ENCODE data around the gene PLPPR5. TPM values are rescaled to one million over a fixed set of nuclear protein-coding genes. Genes with fewer than 3 reads are reported as not detected.

The PLPPR5 gene
- total and polyA plus RNA-seq, 2 of the 4 experiments (the other 2 are of a cell fraction): under 0.01 to 0.05 TPM

- no peaks in the 10 kb centered on the region for H3K9me3 ChIP-seq (ENCODE audit: control insufficient read depth, insufficient read depth, low read length)
- H2BK5ac ChIP-seq (ENCODE audit: low read depth, low read length, poor library complexity, severe bottlenecking): no peak overlapping the region
- DNase-seq (no peak), ATAC-seq (ENCODE audit: low read depth) (peak; percentile 26)
- no peak overlapping the region for H2AK9ac ChIP-seq (replicated peaks; ENCODE audit: low read depth, low read length, poor library complexity)
- no peaks in the 10 kb centered on the region for H3K36me3 ChIP-seq (ENCODE audit: control insufficient read depth, insufficient read depth, low read length)
- no peak overlapping the region for H2AK5ac ChIP-seq (ENCODE audit: low read depth, low read length)
- no peak overlapping the region for H3K56ac ChIP-seq (ENCODE audit: extremely low read depth, insufficient read depth, low read length)
- no peaks in the 10 kb centered on the region for H3K27me3 ChIP-seq (ENCODE audit: control insufficient read depth, insufficient read depth, low read length)
- no peak overlapping the region; the same call in 1 of the 2 replicates for H2BK120ac ChIP-seq (ENCODE audit: low read depth, low read length)
- H2AFZ ChIP-seq (replicated peaks; ENCODE audit: low read length, poor library complexity): no peak overlapping the region
- no peak overlapping the region for H3K9ac ChIP-seq (ENCODE audit: low read depth, low read length)
- H3K4ac ChIP-seq (ENCODE audit: low read depth, low read length): peak overlapping the region; percentile 51
- H4K8ac ChIP-seq (ENCODE audit: low read depth in 2 of 2, low read length in 2 of 2): peak overlapping the region in 1 of 2 experiments; percentile 42; a peak in 1 of 4 replicates
- 0 out of 2 replicates have a peak overlapping the region, but pooled peaks have one; percentile 32 for H3K14ac ChIP-seq (replicated peaks; ENCODE audit: low read depth, low read length)
- H2BK15ac ChIP-seq (ENCODE audit: low read depth, low read length): no peak overlapping the region
- no peak overlapping the region for H3K4me3 ChIP-seq (ENCODE audit: insufficient read depth, low read depth, low read length)
- H3K4me1 ChIP-seq (ENCODE audit: control insufficient read depth, insufficient read depth, low read length): peaks cover 6% of the 10 kb centered on the region; the same call in 1 of the 2 replicates
- H4K20me1 ChIP-seq (ENCODE audit: insufficient read depth, low read length): no peaks in the 10 kb centered on the region
- dilution Hi-C loops (cut with HindIII; ENCODE audit: low sequenced_read_pairs, unreplicated experiment) (no loop called here), intact Hi-C loops (cut with micrococcal nuclease) (no loop called here), in situ Hi-C loops (cut with MboI; ENCODE audit: low sequenced_read_pairs) (no loop called here)
- no peaks in the 10 kb centered on the region for H3K79me1 ChIP-seq (ENCODE audit: low read depth in 1 of 2, low read length in 2 of 2)
- no peak overlapping the region for H4K5ac ChIP-seq (ENCODE audit: low read depth, low read length)
- BruUV-seq (replicated peaks): no TSS peak
- H3K9me1 ChIP-seq (ENCODE audit: insufficient read depth, low read length): 0 out of 2 replicates have a peak, but pooled peaks cover 2% of the 10 kb centered on the region
- CTCF ChIA-PET: interaction anchor here (1.0 to 1.4 kb wide), 2 partner anchors 9 to 15 kb away, joined by 3 to 7 read pairs; no protein-coding TSS in a partner anchor
- H3K23ac ChIP-seq (ENCODE audit: low read depth, low read length): no peak overlapping the region
- 92% methylated on average over 2 of the region's 4 CpGs; no CpG with 5 or more reads in 1 of the 2 experiments for WGBS, 2 experiments (ENCODE audit: extremely low coverage in 2 of 2, insufficient read length in 1 of 2)
- H3K27ac ChIP-seq (ENCODE audit: insufficient read depth, low read length): no peak overlapping the region
- peak overlapping the region; percentile 57 for H2BK20ac ChIP-seq (ENCODE audit: low read depth, low read length)
- no peak overlapping the region for H3K18ac ChIP-seq (ENCODE audit: low read depth, low read length)
- H4K91ac ChIP-seq (ENCODE audit: insufficient read depth, low read depth, low read length): no peak overlapping the region
- POLR2A ChIA-PET (ENCODE audit: unreplicated experiment): no interaction called here
- no peak overlapping the region for H3K4me2 ChIP-seq (ENCODE audit: low read depth, low read length)
- TF ChIP-seq ELK1 (IDR thresholded peaks at IDR 0.05; ENCODE audit: borderline replicate concordance, low read depth, low read length) (no peak), POLR2A (IDR thresholded peaks at IDR 0.05; ENCODE audit: low read depth, low read length) (no peak), USF2 (IDR thresholded peaks at IDR 0.05; ENCODE audit: low read depth, low read length) (no peak), BHLHE40 (IDR thresholded peaks at IDR 0.05; ENCODE audit: low read depth, low read length) (no peak), CEBPB (IDR thresholded peaks at IDR 0.05; ENCODE audit: low read depth, low read length) (no peak), RFX5 (IDR thresholded peaks at IDR 0.05; ENCODE audit: low read depth, low read length) (no peak), MAFK (IDR thresholded peaks at IDR 0.05; ENCODE audit: low read depth, low read length) (no peak), MAZ (IDR thresholded peaks at IDR 0.05; ENCODE audit: borderline replicate concordance, low read depth, low read length) (no peak), CTCF (conservative IDR thresholded peaks at IDR 0.05; ENCODE audit: low read depth, low read length) (no peak), RAD21 (IDR thresholded peaks at IDR 0.05; ENCODE audit: low read length) (no peak), FOS (IDR thresholded peaks at IDR 0.05; ENCODE audit: low read depth, low read length) (no peak), NFE2L2 (IDR thresholded peaks at IDR 0.05; ENCODE audit: low read depth, low read length) (no peak), CHD1 (IDR thresholded peaks at IDR 0.05; ENCODE audit: low read depth, low read length) (no peak), SMC3 (IDR thresholded peaks at IDR 0.05; ENCODE audit: low read depth, low read length) (no peak), MXI1 (IDR thresholded peaks at IDR 0.05; ENCODE audit: borderline replicate concordance, low read depth, low read length) (no peak)
Observed at GRCh38 chr1:98940069-98940721, 64.5 kb downstream of the PLPPR5 start.
